ENCODE results near the gene NEAT1. TPM values are rescaled to one million over a fixed set of nuclear protein-coding genes. Genes with fewer than 3 reads are reported as not detected.

The NEAT1 gene
- polyA plus RNA-seq, 1 donor = 1,329 TPM

- Histone ChIP-seq H3K36me3 (ENCODE audit: control insufficient read depth, insufficient read depth, low read length) (peaks cover 69% of the 10 kb centered on the region), H3K9me3 (ENCODE audit: control insufficient read depth, low read depth, low read length) (no peaks in the 10 kb centered on the region), H3K27me3 (ENCODE audit: control insufficient read depth, insufficient read depth, low read length) (no peaks in the 10 kb centered on the region), H3K27ac (ENCODE audit: low read length) (no peak overlapping the region), H3K4me1 (ENCODE audit: control insufficient read depth, insufficient read depth, low read length) (peaks cover 21% of the 10 kb centered on the region), H3K4me3 (ENCODE audit: low read length) (no peak overlapping the region)
- no peak for DNase-seq
- no CpG with 5 or more reads among the region's 16 CpGs for WGBS (ENCODE audit: insufficient coverage, low lambda C conversion rate)
Observed at GRCh38 chr11:65398362-65398910, 24.2 kb upstream of the NEAT1 start.

- peaks cover 69% of the 10 kb centered on the region for H3K36me3 ChIP-seq (ENCODE audit: control insufficient read depth, insufficient read depth, low read length)
- WGBS (ENCODE audit: insufficient coverage, low lambda C conversion rate) = no CpG with 5 or more reads among the region's 13 CpGs
- H3K9me3 ChIP-seq (ENCODE audit: control insufficient read depth, low read depth, low read length) = no peaks in the 10 kb centered on the region
Observed at GRCh38 chr11:65399249-65399648, 23.3 kb upstream of the NEAT1 start.

GRCh38 chr11:65399845-65400244 is 22.8 kb upstream of the NEAT1 start:
- Histone ChIP-seq H3K27me3 (ENCODE audit: control insufficient read depth, insufficient read depth, low read length) (no peaks in the 10 kb centered on the region), H3K4me3 (ENCODE audit: low read length) (no peak overlapping the region), H3K36me3 (ENCODE audit: control insufficient read depth, insufficient read depth, low read length) (peaks cover 67% of the 10 kb centered on the region), H3K27ac (ENCODE audit: low read length) (peak overlapping the region; percentile 71), H3K9me3 (ENCODE audit: control insufficient read depth, low read depth, low read length) (no peaks in the 10 kb centered on the region), H3K4me1 (ENCODE audit: control insufficient read depth, insufficient read depth, low read length) (peaks cover 21% of the 10 kb centered on the region)
- no CpG with 5 or more reads among the region's 10 CpGs for WGBS (ENCODE audit: insufficient coverage, low lambda C conversion rate)
- DNase-seq = no peak

More at GRCh38 chr11:65399249-65399648, 23.3 kb upstream of the NEAT1 start:
- no peaks in the 10 kb centered on the region for H3K27me3 ChIP-seq (ENCODE audit: control insufficient read depth, insufficient read depth, low read length)
- peaks cover 21% of the 10 kb centered on the region for H3K4me1 ChIP-seq (ENCODE audit: control insufficient read depth, insufficient read depth, low read length)
- no peak for DNase-seq
- H3K4me3 ChIP-seq (ENCODE audit: low read length) = no peak overlapping the region
- H3K27ac ChIP-seq (ENCODE audit: low read length) = no peak overlapping the region

- no CpG with 5 or more reads among the region's 17 CpGs for WGBS (ENCODE audit: insufficient coverage, low lambda C conversion rate)
Observed at GRCh38 chr11:65400307-65401072, 22.1 kb upstream of the NEAT1 start.

GRCh38 chr11:65401073-65401802 is 21.4 kb upstream of the NEAT1 start:
- no peaks in the 10 kb centered on the region for H3K27me3 ChIP-seq (ENCODE audit: control insufficient read depth, insufficient read depth, low read length)
- H3K4me3 ChIP-seq (ENCODE audit: low read length) = no peak overlapping the region
- peak overlapping the region; percentile 84 for H3K27ac ChIP-seq (ENCODE audit: low read length)
- peak; percentile 74 to 90 for DNase-seq
- 17% methylated on average over 2 of the region's 16 CpGs for WGBS (ENCODE audit: insufficient coverage, low lambda C conversion rate)
- H3K36me3 ChIP-seq (ENCODE audit: control insufficient read depth, insufficient read depth, low read length) = peaks cover 65% of the 10 kb centered on the region
- no peaks in the 10 kb centered on the region for H3K9me3 ChIP-seq (ENCODE audit: control insufficient read depth, low read depth, low read length)
- H3K4me1 ChIP-seq (ENCODE audit: control insufficient read depth, insufficient read depth, low read length) = peaks cover 21% of the 10 kb centered on the region

More at GRCh38 chr11:65400307-65401072, 22.1 kb upstream of the NEAT1 start:
- no peak for DNase-seq
- Histone ChIP-seq H3K4me1 (ENCODE audit: control insufficient read depth, insufficient read depth, low read length) (peaks cover 21% of the 10 kb centered on the region), H3K27me3 (ENCODE audit: control insufficient read depth, insufficient read depth, low read length) (no peaks in the 10 kb centered on the region), H3K9me3 (ENCODE audit: control insufficient read depth, low read depth, low read length) (no peaks in the 10 kb centered on the region), H3K27ac (ENCODE audit: low read length) (peak overlapping the region; percentile 71), H3K36me3 (ENCODE audit: control insufficient read depth, insufficient read depth, low read length) (peaks cover 69% of the 10 kb centered on the region), H3K4me3 (ENCODE audit: low read length) (no peak overlapping the region)

GRCh38 chr11:65401803-65402248 is 20.8 kb upstream of the NEAT1 start:
- no CpG with 5 or more reads among the region's 10 CpGs for WGBS (ENCODE audit: insufficient coverage, low lambda C conversion rate)
- H3K27ac ChIP-seq (ENCODE audit: low read length) = peak overlapping the region; percentile 84

GRCh38 chr11:65402790-65403189 is 19.8 kb upstream of the NEAT1 start:
- H3K36me3 ChIP-seq (ENCODE audit: control insufficient read depth, insufficient read depth, low read length) = peaks cover 57% of the 10 kb centered on the region
- H3K27ac ChIP-seq (ENCODE audit: low read length) = no peak overlapping the region
- no peaks in the 10 kb centered on the region for H3K27me3 ChIP-seq (ENCODE audit: control insufficient read depth, insufficient read depth, low read length)
- DNase-seq = no peak
- 60% methylated on average over 2 of the region's 2 CpGs for WGBS (ENCODE audit: insufficient coverage, low lambda C conversion rate)
- H3K4me1 ChIP-seq (ENCODE audit: control insufficient read depth, insufficient read depth, low read length) = peaks cover 21% of the 10 kb centered on the region
- H3K9me3 ChIP-seq (ENCODE audit: control insufficient read depth, low read depth, low read length) = no peaks in the 10 kb centered on the region
- no peak overlapping the region for H3K4me3 ChIP-seq (ENCODE audit: low read length)

More at GRCh38 chr11:65401803-65402248, 20.8 kb upstream of the NEAT1 start:
- Histone ChIP-seq H3K27me3 (ENCODE audit: control insufficient read depth, insufficient read depth, low read length) (no peaks in the 10 kb centered on the region), H3K4me3 (ENCODE audit: low read length) (no peak overlapping the region), H3K9me3 (ENCODE audit: control insufficient read depth, low read depth, low read length) (no peaks in the 10 kb centered on the region), H3K36me3 (ENCODE audit: control insufficient read depth, insufficient read depth, low read length) (peaks cover 61% of the 10 kb centered on the region), H3K4me1 (ENCODE audit: control insufficient read depth, insufficient read depth, low read length) (peaks cover 21% of the 10 kb centered on the region)
- DNase-seq = no peak

GRCh38 chr11:65403607-65404121 is 18.9 kb upstream of the NEAT1 start:
- Histone ChIP-seq H3K27me3 (ENCODE audit: control insufficient read depth, insufficient read depth, low read length) (no peaks in the 10 kb centered on the region), H3K36me3 (ENCODE audit: control insufficient read depth, insufficient read depth, low read length) (peaks cover 53% of the 10 kb centered on the region), H3K4me1 (ENCODE audit: control insufficient read depth, insufficient read depth, low read length) (peaks cover 21% of the 10 kb centered on the region), H3K27ac (ENCODE audit: low read length) (no peak overlapping the region), H3K9me3 (ENCODE audit: control insufficient read depth, low read depth, low read length) (no peaks in the 10 kb centered on the region), H3K4me3 (ENCODE audit: low read length) (no peak overlapping the region)
- DNase-seq = no peak
- no CpG with 5 or more reads among the region's 12 CpGs for WGBS (ENCODE audit: insufficient coverage, low lambda C conversion rate)

- no peaks in the 10 kb centered on the region for H3K9me3 ChIP-seq (ENCODE audit: control insufficient read depth, low read depth, low read length)
- H3K27ac ChIP-seq (ENCODE audit: low read length) = no peak overlapping the region
- H3K36me3 ChIP-seq (ENCODE audit: control insufficient read depth, insufficient read depth, low read length) = peaks cover 54% of the 10 kb centered on the region
- H3K27me3 ChIP-seq (ENCODE audit: control insufficient read depth, insufficient read depth, low read length) = no peaks in the 10 kb centered on the region
- peaks cover 21% of the 10 kb centered on the region for H3K4me1 ChIP-seq (ENCODE audit: control insufficient read depth, insufficient read depth, low read length)
- WGBS (ENCODE audit: insufficient coverage, low lambda C conversion rate) = no CpG with 5 or more reads among the region's 13 CpGs
- DNase-seq = no peak
- H3K4me3 ChIP-seq (ENCODE audit: low read length) = no peak overlapping the region
Observed at GRCh38 chr11:65404210-65404609, 18.4 kb upstream of the NEAT1 start.

GRCh38 chr11:65404638-65405339 is 17.8 kb upstream of the NEAT1 start:
- H3K27ac ChIP-seq (ENCODE audit: low read length) = no peak overlapping the region
- no peaks in the 10 kb centered on the region for H3K27me3 ChIP-seq (ENCODE audit: control insufficient read depth, insufficient read depth, low read length)
- no CpG with 5 or more reads among the region's 24 CpGs for WGBS (ENCODE audit: insufficient coverage, low lambda C conversion rate)
- no peak overlapping the region for H3K4me3 ChIP-seq (ENCODE audit: low read length)
- DNase-seq = no peak
- H3K4me1 ChIP-seq (ENCODE audit: control insufficient read depth, insufficient read depth, low read length) = peaks cover 21% of the 10 kb centered on the region
- H3K36me3 ChIP-seq (ENCODE audit: control insufficient read depth, insufficient read depth, low read length) = peaks cover 53% of the 10 kb centered on the region
- no peaks in the 10 kb centered on the region for H3K9me3 ChIP-seq (ENCODE audit: control insufficient read depth, low read depth, low read length)
